Activated T-cell treated with anti-CD3 and anti-CD28 coated beads, Interleukin-2, amount 50 U/mL, for 24 hours (primary cell): Measurements from ENCODE around the gene GKN1.

Experiments
- DNase-seq: peaks from one replicate; pipeline ENCODE4 v3.0.0-alpha.2; 2020
- H3K27ac Mint-ChIP-seq: 2 replicates; pipeline ENCODE4 v1.8.0; 2020; ENCODE audit warnings: mild to moderate bottlenecking, mixed read lengths
- H3K27me3 Mint-ChIP-seq: 2 replicates; pipeline ENCODE4 v1.8.0; 2020; ENCODE audit warnings: mixed read lengths
- H3K36me3 Mint-ChIP-seq: 2 replicates; pipeline ENCODE4 v1.8.0; 2020; ENCODE audit warnings: low read depth, mixed read lengths
- H3K4me1 Mint-ChIP-seq: 2 replicates; pipeline ENCODE4 v1.8.0; 2020; ENCODE audit warnings: low read depth, mixed read lengths
- H3K4me3 Mint-ChIP-seq: 2 replicates; pipeline ENCODE4 v1.8.0; 2020; ENCODE audit warnings: mild to moderate bottlenecking, moderate library complexity, mixed read lengths
- H3K9me3 Mint-ChIP-seq: 2 replicates; pipeline ENCODE4 v1.8.0; 2020; ENCODE audit warnings: mixed read lengths

The GKN1 gene

DNA sequence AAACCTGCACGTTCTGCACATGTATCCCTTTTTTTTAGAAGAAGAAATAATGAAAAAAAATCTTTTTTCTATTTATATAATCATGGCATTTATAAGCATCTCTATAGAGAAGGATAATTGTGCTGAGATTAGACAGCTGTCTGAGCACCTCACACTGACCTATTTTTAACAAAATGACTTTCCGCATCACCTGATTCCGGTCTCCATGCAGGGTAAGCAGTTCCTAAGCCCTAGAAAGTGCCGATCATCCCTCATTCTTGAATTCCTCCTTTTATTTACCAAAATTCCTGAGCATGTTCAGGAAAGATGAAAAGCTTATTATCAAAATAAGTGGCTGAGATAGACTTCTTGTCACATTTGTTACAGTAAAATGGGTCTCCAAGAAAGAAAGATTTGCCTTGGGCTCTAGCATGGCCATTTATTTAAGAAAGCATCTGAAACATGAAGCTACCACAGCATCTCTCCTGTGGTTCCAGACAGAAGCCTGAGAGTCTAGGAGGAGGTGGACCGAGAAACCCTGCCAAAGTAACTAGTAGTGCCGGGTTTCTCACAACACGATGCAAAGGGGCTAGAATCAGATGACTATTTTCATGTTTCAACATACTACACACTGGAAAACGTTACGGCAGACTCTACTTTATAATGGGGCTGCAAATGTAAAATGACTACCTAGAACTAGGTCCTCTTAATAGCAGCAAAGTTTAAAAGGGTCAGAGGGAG lies 670 bp downstream of the GKN1 start:
- H3K27ac Mint-ChIP-seq, result no peak overlapping the region
- no peaks in the 10 kb centered on the region for H3K4me1 Mint-ChIP-seq
- no peak for DNase-seq
- H3K27me3 Mint-ChIP-seq, result peaks cover 33% of the 10 kb centered on the region
- H3K4me3 Mint-ChIP-seq, result no peak overlapping the region
- H3K9me3 Mint-ChIP-seq, result no peaks in the 10 kb centered on the region
- H3K36me3 Mint-ChIP-seq, result no peaks in the 10 kb centered on the region

DNA sequence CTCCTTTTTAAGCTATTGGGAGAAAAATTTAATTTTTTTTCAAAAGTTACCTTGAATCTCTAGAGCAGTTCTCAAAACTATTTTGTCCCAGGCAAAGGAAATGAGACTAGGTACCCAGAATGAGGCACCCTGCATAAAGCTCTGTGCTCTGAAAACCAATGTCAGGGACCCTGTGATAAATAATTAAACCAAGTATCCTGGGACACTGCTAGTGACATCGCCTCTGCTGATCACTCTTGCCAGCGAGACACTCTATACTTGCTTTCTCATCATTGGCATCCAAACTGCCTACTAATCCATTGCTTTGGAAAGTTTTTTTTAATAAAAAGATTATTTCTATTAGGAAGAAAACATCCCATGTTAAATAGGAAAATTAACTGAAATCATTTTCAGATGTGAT lies 1.4 kb downstream of the GKN1 start:
- peaks cover 41% of the 10 kb centered on the region for H3K27me3 Mint-ChIP-seq
- H3K4me3 Mint-ChIP-seq, result no peak overlapping the region

DNA sequence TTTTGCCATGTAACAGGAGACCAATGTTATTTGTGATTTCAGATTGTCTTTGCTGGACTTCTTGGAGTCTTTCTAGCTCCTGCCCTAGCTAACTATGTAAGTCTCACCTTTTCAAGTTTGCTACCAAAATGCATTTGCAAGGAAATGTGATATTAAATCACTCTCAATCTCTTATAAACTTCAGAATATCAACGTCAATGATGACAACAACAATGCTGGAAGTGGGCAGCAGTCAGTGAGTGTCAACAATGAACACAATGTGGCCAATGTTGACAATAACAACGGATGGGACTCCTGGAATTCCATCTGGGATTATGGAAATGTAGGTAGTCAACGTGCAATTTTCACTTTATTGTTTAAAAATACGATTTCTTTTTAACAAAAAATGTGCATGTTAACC lies 3.0 kb downstream of the GKN1 start:
- H3K27ac Mint-ChIP-seq, result no peak overlapping the region
- H3K9me3 Mint-ChIP-seq, result no peaks in the 10 kb centered on the region
- H3K27me3 Mint-ChIP-seq, result peaks cover 49% of the 10 kb centered on the region
- H3K4me3 Mint-ChIP-seq, result no peak overlapping the region
- no peak for DNase-seq
- no peaks in the 10 kb centered on the region for H3K4me1 Mint-ChIP-seq
- no peaks in the 10 kb centered on the region for H3K36me3 Mint-ChIP-seq

More for the DNA sequence above, 1.4 kb downstream of the GKN1 start:
- Mint-ChIP-seq H3K36me3 (no peaks in the 10 kb centered on the region), H3K9me3 (no peaks in the 10 kb centered on the region), H3K27ac (no peak overlapping the region), H3K4me1 (no peaks in the 10 kb centered on the region)
- no peak for DNase-seq

DNA sequence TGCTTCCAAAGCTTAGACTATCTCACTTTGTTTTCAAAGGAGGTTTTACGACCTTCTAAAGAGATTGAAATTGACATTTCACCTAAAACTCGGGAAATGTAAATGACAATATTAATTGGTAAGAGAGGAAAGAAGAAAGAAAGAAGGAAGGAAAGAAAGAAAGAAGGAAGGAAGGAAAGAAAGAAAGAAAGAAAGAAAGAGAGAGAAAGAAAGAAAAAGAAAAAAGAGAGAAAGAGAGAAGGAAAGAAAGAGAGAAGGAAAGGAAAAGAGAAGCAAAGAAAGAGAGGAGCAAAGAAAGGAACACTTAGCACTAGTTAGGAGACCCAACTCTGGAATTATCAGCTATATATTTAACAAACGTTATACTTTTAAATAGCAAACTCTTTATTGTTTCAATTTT lies 3.7 kb downstream of the GKN1 start:
- peaks cover 49% of the 10 kb centered on the region for H3K27me3 Mint-ChIP-seq
- H3K9me3 Mint-ChIP-seq, result no peaks in the 10 kb centered on the region
- H3K4me3 Mint-ChIP-seq, result no peak overlapping the region

DNA sequence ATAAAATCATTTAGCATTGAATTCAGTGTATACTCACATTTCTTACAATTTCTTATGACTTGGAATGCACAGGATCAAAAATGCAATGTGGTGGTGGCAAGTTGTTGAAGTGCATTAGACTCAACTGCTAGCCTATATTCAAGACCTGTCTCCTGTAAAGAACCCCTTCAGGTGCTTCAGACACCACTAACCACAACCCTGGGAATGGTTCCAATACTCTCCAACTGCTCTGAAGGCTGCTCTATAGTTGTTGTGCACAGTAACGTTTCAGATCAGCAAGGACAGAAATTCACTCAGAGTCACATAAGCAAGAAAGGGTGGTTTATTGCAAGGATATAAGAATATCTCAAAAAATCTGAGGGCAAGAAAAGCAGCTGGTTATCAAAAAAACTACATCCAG lies 6.5 kb downstream of the GKN1 start:
- Mint-ChIP-seq H3K27ac (no peak overlapping the region), H3K36me3 (no peaks in the 10 kb centered on the region), H3K9me3 (no peaks in the 10 kb centered on the region), H3K4me1 (no peaks in the 10 kb centered on the region), H3K27me3 (peaks cover 39% of the 10 kb centered on the region), H3K4me3 (no peak overlapping the region)
- no peak for DNase-seq

More for the DNA sequence above, 3.7 kb downstream of the GKN1 start:
- DNase-seq, result no peak
- Mint-ChIP-seq H3K27ac (no peak overlapping the region), H3K4me1 (no peaks in the 10 kb centered on the region), H3K36me3 (no peaks in the 10 kb centered on the region)

DNA sequence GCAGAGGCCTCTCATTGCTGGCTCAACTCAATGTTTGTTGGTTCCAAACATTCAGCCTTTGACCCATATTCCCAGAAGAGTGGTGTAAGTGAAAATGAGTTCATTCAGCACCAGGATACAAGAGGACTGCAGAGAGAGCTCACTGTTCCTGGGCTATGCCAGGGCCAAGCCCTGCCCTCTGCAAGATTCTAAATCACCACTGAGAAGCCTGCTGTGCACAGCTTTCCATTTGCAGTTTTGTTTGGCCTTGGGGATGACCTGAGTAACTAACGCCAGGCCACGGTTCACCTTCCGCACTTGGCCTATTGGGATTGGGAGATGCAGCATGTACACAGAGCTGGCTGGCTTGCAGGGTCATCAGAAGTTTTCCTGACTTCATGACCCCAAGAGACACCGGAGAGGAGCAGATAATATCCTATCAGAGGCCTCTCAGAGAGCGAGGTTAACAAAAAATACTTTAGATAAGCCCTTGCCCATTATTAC lies 12.6 kb downstream of the GKN1 start:
- H3K4me3 Mint-ChIP-seq, result no peak overlapping the region
- no peaks in the 10 kb centered on the region for H3K4me1 Mint-ChIP-seq
- no peak for DNase-seq
- H3K27ac Mint-ChIP-seq, result no peak overlapping the region
- H3K27me3 Mint-ChIP-seq, result peaks cover 4% of the 10 kb centered on the region
- H3K36me3 Mint-ChIP-seq, result no peaks in the 10 kb centered on the region
- H3K9me3 Mint-ChIP-seq, result no peaks in the 10 kb centered on the region

DNA sequence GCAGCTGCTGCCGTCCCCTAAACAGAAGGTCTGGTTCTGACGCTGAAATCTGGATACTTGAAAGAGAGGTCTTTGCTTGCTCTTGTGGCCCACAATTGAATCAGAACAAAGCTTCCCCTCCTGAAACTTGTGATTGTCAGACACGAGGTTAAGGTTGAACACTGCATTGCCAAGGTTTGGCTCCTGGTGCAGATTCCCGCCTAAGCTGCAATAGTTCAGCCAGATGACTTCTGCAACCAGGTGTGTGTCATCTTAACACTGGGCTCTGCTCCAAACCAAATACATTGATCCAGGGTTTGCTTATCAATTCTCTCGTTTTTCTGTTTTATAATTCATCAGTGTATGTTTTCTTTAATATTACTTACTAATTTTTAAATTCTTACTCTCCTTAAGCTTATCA lies 14.6 kb downstream of the GKN1 start:
- Mint-ChIP-seq H3K4me1 (no peaks in the 10 kb centered on the region), H3K27me3 (peaks cover 11% of the 10 kb centered on the region), H3K36me3 (no peaks in the 10 kb centered on the region), H3K4me3 (no peak overlapping the region), H3K9me3 (no peaks in the 10 kb centered on the region), H3K27ac (no peak overlapping the region)
- DNase-seq, result no peak

DNA sequence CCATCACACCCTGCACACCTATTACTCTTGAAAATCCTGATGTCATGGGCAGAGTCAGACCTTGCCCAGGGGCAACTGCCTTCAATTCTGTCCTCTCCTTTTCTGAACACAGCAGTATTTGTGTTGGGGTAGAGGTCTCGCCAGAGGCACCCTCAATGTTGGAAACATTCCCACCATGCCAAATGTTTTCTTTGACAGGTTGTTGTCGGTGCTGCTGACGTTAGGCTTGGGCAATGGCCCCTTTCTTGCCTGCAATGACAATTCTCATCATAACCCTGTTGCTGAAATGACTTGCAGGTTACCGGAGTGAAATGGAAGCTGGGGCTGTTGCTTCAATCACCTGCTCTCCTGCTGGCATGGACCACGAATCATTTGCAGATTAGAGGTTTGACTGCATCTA lies 17.9 kb downstream of the GKN1 start:
- Mint-ChIP-seq H3K4me3 (no peak overlapping the region), H3K9me3 (no peaks in the 10 kb centered on the region), H3K36me3 (no peaks in the 10 kb centered on the region), H3K4me1 (no peaks in the 10 kb centered on the region), H3K27ac (no peak overlapping the region), H3K27me3 (peaks cover 24% of the 10 kb centered on the region)
- no peak for DNase-seq

DNA sequence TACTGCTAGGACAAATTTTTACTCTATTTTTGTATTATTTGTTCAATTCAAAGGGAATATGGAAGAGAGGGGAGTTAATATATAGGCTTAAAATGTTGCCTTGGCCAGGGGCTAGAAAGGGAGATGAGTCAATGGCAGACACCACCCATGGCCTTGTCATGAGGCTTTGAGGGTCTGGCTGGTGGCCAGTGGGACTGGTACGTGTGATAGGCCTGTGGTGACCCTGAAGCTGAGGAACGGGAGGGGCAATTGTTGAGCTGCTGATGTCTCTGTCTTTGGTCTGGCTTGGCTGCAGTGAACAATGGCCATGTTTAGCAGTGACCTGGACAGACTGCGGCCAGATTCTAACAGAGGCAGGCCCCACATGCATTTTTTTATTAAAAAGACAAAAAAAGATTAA lies 18.5 kb downstream of the GKN1 start:
- Mint-ChIP-seq H3K27me3 (peaks cover 24% of the 10 kb centered on the region), H3K36me3 (no peaks in the 10 kb centered on the region), H3K4me1 (no peaks in the 10 kb centered on the region), H3K9me3 (no peaks in the 10 kb centered on the region), H3K27ac (no peak overlapping the region), H3K4me3 (no peak overlapping the region)
- DNase-seq, result no peak

DNA sequence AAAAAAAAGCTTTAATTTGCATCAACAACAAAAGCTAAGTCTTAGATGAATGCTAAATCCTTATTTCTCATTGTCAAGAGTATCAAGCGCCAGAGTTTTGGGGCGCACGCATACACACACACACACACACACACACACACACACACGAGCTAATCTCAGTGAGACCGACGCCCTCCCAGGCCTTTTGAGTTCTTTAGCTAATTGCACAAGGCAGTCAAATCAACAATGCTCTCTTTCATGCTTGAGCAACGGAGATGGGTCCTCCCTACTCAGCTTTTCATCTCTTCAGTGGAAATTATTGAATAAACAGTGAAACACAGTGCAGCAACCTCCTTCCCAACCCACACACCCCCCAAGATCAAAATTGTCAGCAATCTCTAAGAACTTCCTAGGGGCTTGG lies 19.2 kb downstream of the GKN1 start:
- Mint-ChIP-seq H3K27me3 (peaks cover 24% of the 10 kb centered on the region), H3K36me3 (no peaks in the 10 kb centered on the region), H3K4me3 (no peak overlapping the region), H3K9me3 (no peaks in the 10 kb centered on the region), H3K27ac (no peak overlapping the region), H3K4me1 (no peaks in the 10 kb centered on the region)
- DNase-seq, result no peak

DNA sequence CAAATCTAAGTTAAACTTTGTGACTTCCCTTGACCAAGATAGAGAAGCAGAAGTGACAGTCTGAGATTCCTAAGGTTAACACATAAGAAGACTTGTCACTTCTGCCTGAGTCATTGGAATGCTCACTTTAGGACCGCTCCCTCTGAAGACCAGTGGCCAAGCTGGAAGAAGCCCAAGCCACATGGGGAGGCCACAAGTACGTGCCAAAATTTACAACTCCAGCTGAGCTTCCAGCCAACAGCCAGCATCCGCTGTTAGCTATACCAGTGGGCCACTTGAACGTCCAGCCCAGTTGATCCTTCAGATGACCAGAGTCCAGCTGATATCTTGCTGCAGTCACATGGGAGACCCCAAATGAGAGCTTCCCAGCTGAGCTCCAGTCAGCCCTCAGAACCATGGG lies 20.4 kb downstream of the GKN1 start:
- Mint-ChIP-seq H3K27me3 (peaks cover 28% of the 10 kb centered on the region), H3K4me1 (no peaks in the 10 kb centered on the region), H3K27ac (no peak overlapping the region), H3K36me3 (no peaks in the 10 kb centered on the region), H3K4me3 (no peak overlapping the region), H3K9me3 (no peaks in the 10 kb centered on the region)
- no peak for DNase-seq

DNA sequence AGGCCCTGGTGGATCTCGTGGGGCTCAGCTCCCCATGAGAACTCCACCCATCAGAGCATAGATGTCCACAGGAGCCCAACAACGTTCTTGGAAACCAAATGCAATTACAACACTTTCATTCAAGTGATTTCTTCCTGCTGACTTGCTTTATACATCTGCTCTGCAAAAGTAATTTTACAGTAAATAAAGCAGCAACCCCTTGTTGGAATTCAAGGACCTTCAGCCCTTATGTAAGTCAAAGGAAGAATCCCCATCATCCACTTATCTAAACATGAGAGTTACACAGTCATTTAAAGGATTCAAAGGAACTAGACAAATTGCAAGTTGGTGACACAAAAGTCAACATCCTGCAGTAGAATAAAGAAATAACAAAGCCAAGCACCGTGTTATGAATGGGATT lies 21.5 kb downstream of the GKN1 start:
- no peak overlapping the region for H3K27ac Mint-ChIP-seq
- H3K27me3 Mint-ChIP-seq, result peaks cover 32% of the 10 kb centered on the region
- H3K4me1 Mint-ChIP-seq, result no peaks in the 10 kb centered on the region
- no peaks in the 10 kb centered on the region for H3K36me3 Mint-ChIP-seq
- DNase-seq, result no peak
- no peak overlapping the region for H3K4me3 Mint-ChIP-seq
- no peaks in the 10 kb centered on the region for H3K9me3 Mint-ChIP-seq

DNA sequence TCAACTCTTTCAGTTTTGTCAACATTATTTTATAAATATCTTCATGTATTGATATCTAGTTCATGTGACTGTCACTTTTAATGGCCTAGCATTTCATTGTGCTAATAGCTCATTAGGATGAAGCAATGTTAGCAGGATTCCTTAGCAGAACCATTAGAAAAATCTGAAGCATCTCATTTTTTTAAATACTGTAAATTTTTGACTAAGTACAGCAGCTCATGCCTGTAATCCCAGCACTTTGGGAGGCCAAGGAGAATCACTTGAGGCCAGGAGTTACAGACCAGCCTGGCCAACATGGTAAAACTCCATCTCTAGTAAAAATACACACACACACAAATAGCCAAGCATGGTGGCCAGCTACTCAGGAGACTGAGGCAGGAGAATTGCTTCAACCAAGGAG lies 23.0 kb downstream of the GKN1 start:
- peaks cover 41% of the 10 kb centered on the region for H3K27me3 Mint-ChIP-seq
- no peak overlapping the region for H3K27ac Mint-ChIP-seq
- peaks cover 9% of the 10 kb centered on the region for H3K9me3 Mint-ChIP-seq
- H3K4me3 Mint-ChIP-seq, result no peak overlapping the region
- DNase-seq, result no peak
- no peaks in the 10 kb centered on the region for H3K36me3 Mint-ChIP-seq
- H3K4me1 Mint-ChIP-seq, result no peaks in the 10 kb centered on the region

DNA sequence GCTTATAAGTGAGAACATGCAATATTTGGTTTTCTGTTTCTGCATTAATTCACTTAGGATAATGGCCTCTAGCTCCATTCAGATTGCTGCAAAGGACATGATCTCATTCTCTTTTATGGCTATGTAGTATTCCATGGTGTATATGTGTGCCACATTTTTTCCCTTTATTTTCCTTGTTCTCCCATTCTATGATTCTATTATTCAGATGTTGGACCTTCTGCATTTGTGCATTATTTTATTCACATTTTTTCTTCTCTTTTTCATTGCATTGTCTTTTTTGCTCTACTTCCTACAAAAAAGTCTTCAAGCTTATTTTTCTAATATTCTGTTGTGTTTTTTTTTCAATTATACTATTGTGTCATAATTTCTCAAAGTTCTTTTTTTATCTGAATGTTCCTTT lies 27.4 kb downstream of the GKN1 start:
- no peak overlapping the region for H3K4me3 Mint-ChIP-seq
- DNase-seq, result no peak
- H3K27me3 Mint-ChIP-seq, result peaks cover 36% of the 10 kb centered on the region

DNA sequence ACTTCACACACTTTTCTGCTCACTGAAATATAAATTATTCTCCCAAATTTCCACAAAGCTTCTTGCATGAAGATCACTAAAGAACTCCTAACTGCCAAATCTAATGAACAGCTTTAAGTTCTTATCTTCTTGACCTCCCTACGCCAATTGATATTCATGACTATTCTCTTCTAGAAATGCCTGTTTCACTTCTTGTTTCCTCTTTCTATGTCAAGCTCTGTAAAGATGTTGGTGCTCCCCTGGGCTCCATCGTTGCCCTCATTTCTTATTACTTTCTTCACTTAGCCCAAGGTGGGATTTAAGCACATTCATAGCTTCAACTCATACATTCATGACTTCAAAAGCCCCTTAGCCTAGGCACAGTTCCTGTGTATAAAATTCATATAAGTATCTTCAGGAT lies 29.3 kb downstream of the GKN1 start:
- H3K4me3 Mint-ChIP-seq, result no peak overlapping the region

More for the DNA sequence above, 27.4 kb downstream of the GKN1 start:
- no peaks in the 10 kb centered on the region for H3K4me1 Mint-ChIP-seq
- H3K9me3 Mint-ChIP-seq, result peaks cover 9% of the 10 kb centered on the region
- no peak overlapping the region for H3K27ac Mint-ChIP-seq
- no peaks in the 10 kb centered on the region for H3K36me3 Mint-ChIP-seq

DNA sequence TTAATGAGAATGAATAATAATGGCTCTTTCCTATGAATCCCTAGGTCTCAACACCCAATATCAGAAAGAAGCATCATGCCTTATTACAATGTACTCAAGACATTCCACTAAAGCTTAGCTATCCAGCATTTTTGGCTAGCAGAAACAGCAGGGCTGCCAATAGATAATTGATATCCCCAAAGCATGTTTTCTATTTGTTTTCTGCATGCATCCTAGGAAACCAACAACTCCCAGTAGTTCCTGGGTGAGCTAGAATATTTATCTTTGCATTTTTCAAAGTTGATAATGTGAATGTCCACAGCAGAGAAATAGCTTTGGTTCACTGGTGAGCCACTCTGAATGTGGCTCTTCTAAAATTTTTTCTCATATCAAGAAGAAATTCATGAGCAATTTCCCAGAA lies 32.7 kb downstream of the GKN1 start:
- no peak overlapping the region for H3K27ac Mint-ChIP-seq
- DNase-seq, result no peak
- no peaks in the 10 kb centered on the region for H3K4me1 Mint-ChIP-seq
- no peaks in the 10 kb centered on the region for H3K36me3 Mint-ChIP-seq
- peaks cover 3% of the 10 kb centered on the region for H3K9me3 Mint-ChIP-seq
- H3K4me3 Mint-ChIP-seq, result no peak overlapping the region
- H3K27me3 Mint-ChIP-seq, result peaks cover 36% of the 10 kb centered on the region

More for the DNA sequence above, 29.3 kb downstream of the GKN1 start:
- H3K27me3 Mint-ChIP-seq, result peaks cover 40% of the 10 kb centered on the region
- H3K4me1 Mint-ChIP-seq, result no peaks in the 10 kb centered on the region
- H3K36me3 Mint-ChIP-seq, result no peaks in the 10 kb centered on the region
- H3K9me3 Mint-ChIP-seq, result peaks cover 9% of the 10 kb centered on the region
- DNase-seq, result no peak
- no peak overlapping the region for H3K27ac Mint-ChIP-seq
